Stimulated activated CD4-positive, alpha-beta T cell treated with anti-CD3 and anti-CD28 coated beads, Interleukin-2, amount 100 ng/mL, for 4 hours (primary cell): ENCODE measurements around the gene PRSS57.
A peak's percentile ranks its signal among the peaks of the same experiment; 100 is the strongest.
"Not testable (repeated sequence)": the region's sequence is repeated elsewhere in the genome, so short reads cannot be mapped to it uniquely, and the experiment has no call there.

Source experiments
- DNase-seq: peaks from one replicate; pipeline ENCODE4 v3.0.0-alpha.2; 2020; ENCODE audit warnings: low read depth

Gene PRSS57

DNA sequence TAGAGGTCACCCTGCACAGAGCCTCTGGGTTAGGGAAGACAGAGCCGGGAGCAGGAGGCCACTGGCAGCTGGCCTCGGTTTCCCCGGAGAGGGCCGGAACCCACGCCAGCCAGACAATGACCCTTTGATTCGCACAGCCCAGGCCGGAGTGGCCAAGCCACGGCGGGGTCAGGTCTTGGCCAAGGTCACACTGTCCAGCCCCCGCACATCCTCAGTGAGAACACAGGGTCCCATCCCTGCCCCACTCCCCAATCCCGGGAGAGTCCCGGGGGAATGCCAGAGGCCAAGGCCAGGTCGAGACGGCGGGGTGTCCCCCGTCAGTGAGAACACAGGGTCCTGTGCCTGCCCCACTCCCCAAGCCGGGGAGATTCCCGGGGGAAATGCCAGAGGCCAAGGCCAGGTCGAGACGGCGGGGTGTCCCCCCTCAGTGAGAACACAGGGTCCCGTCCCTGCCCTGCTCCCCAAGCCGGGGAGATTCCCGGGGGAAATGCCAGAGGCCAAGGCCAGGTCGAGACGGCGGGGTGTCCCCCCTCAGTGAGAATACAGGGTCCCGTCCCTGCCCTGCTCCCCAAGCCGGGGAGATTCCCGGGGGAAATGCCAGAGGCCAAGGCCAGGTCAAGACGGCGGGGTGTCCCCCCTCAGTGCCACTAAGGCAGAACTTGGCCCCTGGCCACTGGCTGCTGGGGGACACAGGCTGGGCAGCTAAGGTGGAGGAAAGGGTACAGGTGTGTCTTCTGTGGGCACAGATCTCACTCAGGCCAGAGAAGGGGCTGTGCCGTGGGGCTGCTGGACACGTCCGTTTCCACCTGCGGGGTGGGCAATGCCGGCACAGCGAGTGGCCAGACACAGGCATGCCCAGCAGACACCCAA, 20.7 kb downstream of the PRSS57 start:
- no peak for DNase-seq

DNA sequence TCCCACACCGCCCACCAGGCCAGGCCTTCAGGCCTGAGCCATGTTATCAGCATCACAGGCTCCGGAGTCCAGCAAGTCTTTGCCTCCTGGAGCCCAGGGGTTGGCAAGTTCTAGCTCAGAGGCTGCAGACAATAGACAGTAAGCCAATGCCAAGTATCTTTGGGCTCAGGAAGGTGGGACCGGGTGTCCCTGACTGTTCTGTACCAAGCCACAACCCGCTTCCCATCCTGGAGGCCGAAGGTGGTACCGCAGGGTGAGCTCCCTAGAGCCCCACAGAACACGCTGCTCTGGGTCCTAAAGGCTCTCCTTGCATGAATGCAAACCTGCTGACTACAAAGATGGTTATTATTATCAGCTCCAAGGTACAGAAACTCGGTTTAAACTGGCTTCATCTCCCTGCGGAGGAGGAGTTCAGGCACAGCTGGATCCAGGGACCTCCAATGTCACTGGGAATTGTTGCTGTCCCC, 24.6 kb downstream of the PRSS57 start:
- no peak for DNase-seq

DNA sequence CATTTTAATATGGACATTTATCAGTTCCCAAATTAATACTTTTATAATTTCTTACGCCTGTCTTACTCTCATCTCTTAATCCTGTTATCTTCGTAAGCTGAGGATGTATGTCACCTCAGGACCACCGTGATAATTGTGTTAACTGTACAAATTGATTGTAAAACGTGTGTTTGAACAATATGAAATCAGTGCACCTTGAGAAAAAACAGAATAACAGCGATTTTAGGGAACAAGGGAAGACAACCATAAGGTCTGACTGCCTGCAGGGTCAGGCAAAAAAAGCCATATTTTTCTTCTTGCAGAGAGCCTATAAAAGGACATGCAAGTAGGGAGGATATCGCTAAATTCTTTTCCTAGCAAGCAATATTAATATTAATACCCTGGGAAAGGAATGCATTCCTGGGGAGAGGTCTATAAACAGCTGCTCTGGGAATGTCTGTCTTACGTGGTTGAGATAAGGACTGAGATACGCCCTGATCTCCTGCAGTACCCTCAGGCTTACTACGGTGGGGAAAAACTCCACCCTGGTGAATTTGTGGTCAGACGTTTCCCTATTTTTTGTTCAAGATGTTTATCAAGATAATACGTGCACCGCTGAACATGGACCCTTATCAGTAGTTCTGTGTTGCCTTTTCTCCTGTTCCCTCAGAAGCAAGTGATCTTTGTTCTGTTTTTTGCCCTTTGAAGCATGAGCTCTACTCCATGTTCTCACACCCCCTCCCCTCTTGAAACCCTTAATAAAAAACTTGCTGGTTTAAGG, 26.4 kb downstream of the PRSS57 start:
- not testable (repeated sequence) for DNase-seq

DNA sequence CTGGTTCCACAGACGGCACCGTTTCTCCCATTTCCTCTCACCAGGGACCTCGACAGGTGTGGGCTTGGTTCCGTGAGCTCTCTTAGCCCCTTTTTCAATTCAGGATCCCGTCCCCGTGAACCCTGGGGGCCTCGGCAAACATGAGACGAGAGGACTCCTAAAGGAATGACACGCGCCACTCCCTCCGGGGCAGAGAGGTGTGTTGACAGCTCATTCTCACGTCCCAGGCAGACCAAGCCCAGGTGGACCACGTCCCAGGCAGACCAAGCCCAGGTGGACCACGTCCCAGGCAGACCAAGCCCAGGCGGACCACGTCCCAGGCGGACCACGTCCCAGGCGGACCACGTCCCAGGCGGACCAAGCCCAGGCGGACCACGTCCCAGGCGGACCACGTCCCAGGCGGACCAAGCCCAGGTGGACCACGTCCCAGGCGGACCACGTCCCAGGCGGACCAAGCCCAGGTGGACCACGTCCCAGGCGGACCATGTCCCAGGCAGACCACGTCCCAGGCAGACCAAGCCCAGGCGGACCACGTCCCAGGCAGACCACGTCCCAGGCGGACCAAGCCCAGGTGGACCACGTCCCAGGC, 28.2 kb downstream of the PRSS57 start:
- not testable (repeated sequence) for DNase-seq

DNA sequence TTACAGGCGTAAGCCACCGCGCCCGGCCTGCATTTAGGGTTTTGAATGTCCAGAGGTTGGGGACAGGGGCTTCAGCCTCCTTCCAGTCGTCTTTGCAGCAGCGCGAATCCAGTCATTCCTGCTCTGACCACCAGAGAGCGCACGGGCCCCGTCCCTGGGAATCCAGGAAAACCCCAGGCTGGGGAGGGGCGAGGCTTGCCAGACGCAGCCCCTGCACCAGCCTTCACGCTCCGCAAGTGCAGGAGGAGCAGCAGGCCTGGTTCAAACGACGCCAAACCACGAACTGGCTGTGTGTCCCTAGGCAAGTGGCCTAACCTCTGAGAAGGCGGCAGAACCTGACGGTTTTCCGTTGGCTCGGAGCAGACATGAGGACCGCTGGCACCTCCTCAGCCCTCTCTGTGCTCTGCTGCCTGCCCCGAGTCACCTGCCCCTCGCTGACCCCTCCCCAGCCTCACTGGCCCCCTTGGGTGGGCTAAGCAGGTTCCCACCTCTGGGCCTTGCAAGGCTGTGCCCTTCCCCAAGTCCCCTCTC, 30.3 kb downstream of the PRSS57 start:
- peak; percentile 76 for DNase-seq

DNA sequence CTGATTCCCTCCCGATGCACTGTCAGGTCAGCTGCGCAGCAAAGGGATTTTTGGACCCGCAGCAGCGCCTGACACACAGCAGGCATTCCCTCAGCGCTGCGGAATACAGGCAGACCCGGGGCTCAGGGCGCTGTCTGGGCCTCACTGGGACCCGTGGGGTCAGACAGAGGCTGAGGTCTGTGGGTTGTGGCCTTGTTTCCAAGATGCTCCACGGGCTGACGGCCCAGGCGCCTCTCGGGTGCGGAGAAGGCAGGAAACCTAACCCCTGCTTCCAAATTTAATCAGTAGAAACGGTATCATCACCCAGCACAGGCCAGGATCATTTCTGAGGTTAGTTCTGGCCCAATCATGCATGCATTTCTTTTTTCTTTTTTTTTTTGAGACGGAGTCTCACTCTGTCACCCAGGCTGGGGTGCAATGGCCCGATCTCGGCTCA, 31.6 kb downstream of the PRSS57 start:
- no peak for DNase-seq

DNA sequence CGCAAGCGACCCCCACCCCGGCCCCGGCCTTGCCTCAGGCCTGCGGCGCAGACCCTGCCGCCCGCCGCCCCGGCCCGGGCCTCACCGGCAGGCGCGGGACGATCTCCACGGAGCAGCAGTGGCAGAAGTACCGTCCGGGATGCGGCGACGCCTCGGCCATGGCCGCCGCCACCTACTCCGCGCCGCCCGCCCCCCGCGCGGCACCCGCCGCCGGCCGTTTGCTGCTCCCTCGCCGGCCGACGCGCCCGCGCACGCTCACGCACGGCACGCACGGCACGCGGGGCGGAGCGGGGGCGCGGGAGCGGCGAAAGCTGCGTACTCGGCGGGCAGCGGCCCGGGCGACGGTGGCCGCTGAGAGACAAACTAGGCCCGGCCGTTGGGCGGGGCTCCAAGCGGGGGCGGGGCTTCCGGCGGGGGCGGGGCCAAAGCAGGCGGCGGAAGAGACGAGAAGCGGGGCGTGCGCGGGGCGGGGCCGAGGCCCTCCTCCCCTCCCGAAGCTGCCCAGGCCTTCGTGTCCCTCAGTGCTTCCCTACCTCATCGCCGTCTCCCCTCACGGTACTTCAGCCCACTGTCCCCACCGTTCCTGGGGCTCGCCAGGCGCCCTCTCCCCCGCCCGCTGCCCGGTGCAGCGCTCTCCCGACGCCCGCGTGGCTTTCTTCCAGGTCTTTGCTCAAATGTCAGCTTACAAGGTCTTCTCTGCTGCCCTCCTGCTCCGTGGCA, 32.1 kb downstream of the PRSS57 start, which contains the start of gene RNF126:
TSS of gene RNF126 (minus strand) at position 253 of the 720 bp plus-strand sequence. CDS start at position 160, 93 bp downstream.
- peak; percentile 91 for DNase-seq

DNA sequence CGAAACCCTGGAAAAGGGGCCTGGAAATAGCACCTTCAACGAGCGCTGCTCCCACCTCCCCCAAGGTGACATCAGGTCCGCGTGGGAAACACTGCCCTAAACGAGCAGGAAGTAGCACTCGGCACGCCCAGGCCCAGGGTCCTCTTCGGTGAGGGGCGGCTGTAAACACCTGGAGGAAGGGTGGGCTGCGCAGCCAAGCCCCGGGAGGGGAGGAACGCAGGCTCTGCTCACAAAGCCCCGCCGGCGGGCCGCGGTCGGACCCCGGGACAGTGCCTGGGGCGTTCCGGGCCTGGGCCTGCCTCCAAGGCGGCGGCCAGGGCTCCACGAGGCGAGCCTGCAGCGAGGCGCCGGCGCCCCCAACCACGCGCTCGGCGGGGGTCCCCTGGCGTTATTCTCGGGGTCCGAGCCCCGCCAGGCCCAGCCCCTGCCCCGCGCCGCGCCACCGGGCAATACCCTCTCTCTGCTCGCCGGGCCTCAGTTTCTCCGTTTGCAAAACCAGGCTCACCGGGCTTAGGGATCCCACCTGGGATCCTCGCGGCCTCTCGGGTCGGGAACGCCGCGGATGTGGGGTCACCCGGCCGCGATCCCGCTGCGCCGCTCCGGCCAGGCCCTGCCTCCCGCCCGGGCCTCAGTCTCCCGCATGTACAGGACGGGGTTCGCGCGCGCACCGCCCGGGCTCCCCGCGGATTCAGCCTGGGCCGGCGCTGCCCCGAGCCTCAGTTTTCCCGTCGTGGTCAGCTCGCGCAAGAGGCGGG, 32.9 kb downstream of the PRSS57 start:
- DNase-seq, result peak; percentile 75

DNA sequence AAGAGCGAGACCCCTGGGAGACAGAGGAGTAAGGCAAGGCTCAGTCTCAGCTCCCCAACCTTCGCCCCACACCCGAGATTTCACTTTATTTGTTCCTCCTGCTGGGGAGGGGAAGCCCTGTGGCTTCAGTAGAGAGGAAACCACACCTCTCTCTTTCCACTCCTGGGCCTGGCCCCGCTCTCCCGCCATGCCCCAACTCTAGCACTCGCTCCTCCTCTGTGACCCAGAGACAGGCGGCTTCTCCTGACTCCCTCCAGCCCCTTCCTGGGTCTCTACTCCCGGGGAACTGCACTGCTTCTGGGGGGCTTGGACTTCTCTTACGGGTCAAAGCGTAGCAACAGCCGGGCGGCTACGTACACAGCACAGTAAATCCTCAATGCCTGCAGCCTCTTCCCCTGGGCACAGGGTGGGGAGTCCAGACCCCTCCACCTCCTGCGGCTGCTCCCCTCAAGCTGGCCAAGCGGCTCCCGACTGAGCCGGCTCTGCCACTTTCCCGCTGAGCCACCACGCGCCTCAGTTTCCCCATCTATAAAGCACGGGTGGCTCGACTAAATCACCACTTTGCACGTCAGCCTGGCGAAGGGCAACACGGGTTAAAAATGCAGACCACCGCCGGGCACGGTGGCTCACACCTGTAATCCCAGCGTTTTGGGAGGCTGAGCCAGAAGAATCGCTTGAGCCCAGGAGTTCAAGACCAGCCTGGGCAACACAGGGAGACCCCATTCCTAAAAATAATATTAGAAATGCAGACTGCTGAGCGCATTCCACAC, 33.6 kb downstream of the PRSS57 start:
- peak; percentile 45 for DNase-seq

DNA sequence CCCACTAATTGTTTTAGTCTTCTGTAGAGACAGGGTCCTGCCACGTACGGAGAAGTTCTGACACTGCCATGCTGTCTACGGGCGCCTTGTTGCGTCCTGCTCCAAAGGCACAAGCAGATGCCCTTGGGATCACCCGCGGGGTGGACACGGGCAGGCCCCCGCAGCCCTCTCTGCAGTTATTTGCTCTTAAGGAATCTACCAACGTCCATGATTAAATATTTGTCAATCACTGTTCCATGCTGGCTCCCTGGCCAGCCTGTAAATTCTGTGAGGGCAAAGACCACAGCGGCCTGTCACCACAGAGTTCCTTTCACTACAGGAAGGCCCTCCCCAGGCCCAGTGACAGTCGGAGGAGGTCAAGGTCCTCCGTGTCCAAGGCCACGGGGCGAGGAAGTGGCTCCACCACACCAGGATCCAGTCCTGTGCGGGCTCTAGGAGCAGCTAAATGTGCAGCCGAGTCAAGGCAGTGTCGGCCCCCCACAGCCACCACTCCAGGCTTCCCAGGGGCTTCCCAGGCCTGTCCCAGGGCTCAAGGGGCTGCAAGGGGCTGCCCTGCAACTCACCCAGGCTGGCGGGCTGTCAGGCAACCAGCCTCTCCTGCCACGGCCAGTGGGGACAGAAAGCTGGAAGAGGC, 34.3 kb downstream of the PRSS57 start:
- no peak for DNase-seq

DNA sequence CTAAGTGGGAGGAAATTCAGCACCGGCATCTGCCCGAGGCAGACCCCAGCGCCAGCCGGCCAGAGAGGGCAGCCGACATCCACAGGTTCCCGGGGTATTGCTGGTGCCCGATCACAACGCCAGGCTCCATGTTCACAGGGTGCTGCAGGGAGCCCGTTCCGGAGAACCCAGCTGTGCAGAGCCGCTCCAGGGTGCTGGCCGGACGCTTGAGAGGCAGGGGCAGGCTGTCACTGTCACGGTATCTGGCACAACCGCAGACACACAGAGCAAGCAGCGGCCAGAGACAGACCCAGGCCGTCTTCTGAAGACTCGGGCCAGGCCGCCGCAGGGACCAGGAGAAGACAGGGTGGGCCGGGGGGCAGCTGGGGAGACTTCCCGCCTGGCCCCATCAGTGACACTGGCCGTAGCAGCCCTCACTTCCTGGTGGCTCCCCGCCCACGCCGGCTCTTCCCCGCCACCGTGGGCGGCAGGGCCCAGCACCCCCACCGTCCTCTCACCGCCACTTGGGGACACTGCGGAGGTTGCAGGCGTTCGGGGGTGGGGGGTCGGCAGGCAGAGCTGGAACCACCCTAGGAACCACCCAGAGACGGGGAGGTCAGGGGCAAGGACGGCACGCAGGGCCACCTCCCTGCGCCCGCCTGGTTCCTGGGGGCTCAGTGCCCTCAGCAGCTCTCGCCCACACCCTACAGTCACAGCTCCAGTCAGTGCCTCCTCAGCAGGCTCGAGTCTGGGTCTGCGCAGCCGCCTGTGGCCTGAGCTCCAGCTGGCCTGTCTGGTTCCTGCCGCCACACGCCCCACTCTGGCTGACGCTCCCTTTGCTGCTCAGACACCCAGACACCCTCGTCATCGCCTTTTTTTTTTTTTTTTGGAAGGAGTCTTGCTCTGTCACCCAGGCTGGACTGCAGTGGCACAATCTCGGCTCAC, 36.1 kb downstream of the PRSS57 start:
- no peak for DNase-seq

DNA sequence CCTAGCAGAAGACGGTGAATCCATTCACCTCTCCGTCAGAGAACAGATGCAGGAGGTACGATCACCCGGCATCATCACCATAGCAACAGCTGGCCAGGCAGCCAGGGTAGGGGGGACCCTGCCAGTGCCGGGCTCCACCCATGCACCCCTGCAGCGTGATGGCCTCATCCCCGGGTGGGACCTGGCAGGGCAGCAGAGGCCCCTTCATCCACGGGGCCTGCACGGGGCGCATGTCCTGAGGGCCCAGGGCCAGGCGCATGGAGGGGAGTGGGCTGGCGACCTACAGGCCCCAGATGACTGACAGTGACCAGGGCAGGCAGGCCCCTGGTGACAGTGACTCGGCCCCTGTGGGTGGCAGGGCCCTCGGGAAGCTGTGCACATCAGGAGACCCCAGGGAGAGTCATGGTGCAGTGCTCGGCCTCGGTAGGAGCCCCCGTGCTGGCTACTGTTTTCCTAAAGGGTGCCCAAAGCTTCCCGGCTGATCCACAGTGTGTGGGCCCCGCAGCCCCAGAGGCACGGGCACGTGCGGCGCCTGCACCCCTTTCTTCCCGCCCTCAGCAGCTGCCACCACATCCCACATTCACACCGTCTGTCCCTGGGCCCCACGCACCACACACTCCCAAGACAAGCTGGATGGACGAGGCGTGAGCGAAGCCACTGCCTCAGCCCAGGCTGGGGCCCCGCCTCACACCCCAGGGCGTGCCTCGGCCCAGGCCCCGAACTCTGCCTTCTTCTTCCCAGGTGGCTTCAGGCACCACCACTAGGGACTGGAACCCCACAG, 37.0 kb downstream of the PRSS57 start:
- no peak for DNase-seq

DNA sequence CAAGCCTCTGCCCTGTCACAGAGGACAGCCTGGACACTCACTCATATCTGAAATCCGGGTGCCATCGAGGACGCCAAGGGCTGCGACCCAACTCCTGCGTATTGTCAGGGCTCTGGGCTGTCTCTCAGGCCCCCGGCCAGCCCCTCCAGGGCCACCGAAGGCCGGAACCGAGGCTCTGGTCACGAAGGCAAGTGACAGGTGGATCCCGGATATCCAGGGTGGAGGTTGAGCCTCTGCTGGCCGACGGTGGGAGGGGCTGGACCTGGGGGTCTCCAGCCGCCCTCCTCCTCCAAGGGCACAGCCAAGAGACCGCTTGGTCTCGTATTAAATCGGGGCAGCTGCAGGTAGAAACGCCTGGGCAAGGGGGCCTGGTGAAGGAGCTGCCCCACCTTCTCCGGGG, 37.6 kb downstream of the PRSS57 start:
- no peak for DNase-seq

DNA sequence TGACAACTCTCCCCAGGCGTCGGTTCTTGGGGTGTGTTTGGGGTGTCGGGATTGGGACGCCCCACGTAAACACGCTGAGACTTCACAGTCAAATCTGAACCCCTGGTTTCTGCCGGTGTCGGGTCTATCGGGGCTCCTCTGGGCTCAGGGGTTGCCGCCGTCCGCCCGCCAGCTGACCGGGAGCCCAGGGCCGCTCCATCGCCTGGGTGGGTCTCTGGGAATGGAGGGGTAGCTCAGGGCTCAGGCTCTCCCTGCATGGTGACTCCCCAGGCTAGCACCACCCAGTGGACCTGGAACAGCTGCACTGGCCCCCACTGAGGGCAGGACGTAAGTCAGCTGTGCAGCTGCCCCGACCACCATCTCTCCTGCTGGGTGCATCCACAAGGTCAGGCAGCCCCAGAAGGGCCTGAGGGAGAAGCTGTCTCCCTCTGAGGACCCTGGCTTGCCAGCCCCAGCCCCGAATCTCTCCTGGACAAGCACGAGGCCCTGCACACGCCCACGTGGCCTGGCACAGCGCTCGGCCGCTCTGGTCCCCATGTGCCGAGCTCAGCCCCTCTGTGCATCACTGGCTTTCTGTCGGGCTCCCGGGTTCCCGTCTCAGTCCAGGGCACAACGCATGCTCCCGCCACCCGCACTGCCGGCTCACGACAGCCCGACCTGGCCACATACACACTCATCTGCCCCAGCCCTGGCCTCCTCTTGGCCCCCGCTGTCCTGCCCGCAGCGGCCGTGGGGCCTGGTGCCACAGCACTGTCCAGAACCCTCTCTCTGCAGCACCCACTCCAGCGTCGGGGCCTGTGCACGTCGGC, 38.3 kb downstream of the PRSS57 start:
- DNase-seq, result no peak

DNA sequence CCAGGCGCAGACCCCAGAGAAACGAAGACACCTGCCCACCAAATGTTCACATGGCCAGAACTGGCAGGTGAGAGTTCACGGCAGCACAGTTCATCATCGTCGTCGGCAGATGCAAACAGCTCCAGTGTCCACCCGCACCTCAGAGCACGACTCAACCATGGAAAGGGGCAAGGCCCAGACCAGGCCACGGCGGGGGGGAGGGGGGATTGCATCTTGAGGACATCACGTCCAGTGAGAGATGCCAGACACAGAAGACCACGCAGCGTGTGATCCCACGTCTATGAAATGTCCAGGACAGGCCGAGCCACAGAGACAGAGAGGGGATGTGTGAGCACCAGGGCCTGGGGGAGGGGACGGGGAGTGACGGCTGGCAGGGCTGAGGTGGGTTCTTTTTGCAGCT, 39.6 kb downstream of the PRSS57 start:
- no peak for DNase-seq

DNA sequence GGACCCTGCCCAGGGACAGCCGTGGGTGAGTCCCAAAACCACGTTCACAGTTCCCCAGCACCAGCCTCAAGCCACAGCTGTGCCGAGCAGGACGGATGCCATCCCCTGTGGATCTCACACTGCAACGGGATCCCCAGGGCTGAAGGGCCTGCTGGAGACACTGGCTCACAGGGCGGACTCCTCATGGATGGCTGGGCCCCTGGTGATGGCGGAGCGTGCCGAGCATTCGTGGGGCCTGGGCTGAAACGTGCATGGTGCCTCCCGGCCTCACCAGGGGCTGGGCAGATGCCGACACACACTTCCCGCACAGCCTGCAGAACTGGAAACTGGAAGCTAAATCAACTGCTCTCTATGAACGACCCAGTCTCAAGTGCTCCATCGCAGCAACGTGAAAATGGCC, 41.8 kb downstream of the PRSS57 start:
- DNase-seq, result no peak
